Mucosa of rectum (tissue), 2 donors: ENCODE results near the gene INPPL1.
"Not testable (repeated sequence)": the region's sequence is repeated elsewhere in the genome, so short reads cannot be mapped to it uniquely, and the experiment has no call there.

Source experiments
- H3K27ac ChIP-seq, 2 donors: one replicate each; pipeline ENCODE4 v1.7.0; 2013; ENCODE audit warnings: inconsistent platforms in 2 of 2, low read depth in 2 of 2, low read length in 2 of 2
- H3K27me3 ChIP-seq, 2 donors: one replicate each; pipeline ENCODE4 v1.7.0; 2013; ENCODE audit warnings: low read length in 2 of 2; ENCODE audit not compliant: control insufficient read depth in 2 of 2, insufficient read depth in 2 of 2
- H3K36me3 ChIP-seq, 2 donors: one replicate each; pipeline ENCODE4 v1.7.0; 2013; ENCODE audit warnings: low read length in 2 of 2; ENCODE audit not compliant: control insufficient read depth in 2 of 2, insufficient read depth in 2 of 2
- H3K4me1 ChIP-seq, 2 donors: one replicate each; pipeline ENCODE4 v1.7.0; 2013; ENCODE audit warnings: low read length in 2 of 2, mild to moderate bottlenecking in 1 of 2; ENCODE audit not compliant: control insufficient read depth in 2 of 2, insufficient read depth in 2 of 2
- H3K4me3 ChIP-seq, 2 donors: one replicate each; pipeline ENCODE4 v1.7.0; 2013; ENCODE audit warnings: low read length in 2 of 2
- H3K9ac ChIP-seq, 2 donors: one replicate each; pipeline ENCODE4 v1.7.0; 2013; ENCODE audit warnings: low read length in 2 of 2, low read depth in 1 of 2, mild to moderate bottlenecking in 1 of 2
- H3K9me3 ChIP-seq, 2 donors: one replicate each; pipeline ENCODE4 v1.7.0; 2013; ENCODE audit warnings: low read length in 2 of 2; ENCODE audit not compliant: control insufficient read depth in 2 of 2
- donor health status: healthy.
- donor health status: Normal muscosa, but diverticular disease.

The INPPL1 gene

DNA sequence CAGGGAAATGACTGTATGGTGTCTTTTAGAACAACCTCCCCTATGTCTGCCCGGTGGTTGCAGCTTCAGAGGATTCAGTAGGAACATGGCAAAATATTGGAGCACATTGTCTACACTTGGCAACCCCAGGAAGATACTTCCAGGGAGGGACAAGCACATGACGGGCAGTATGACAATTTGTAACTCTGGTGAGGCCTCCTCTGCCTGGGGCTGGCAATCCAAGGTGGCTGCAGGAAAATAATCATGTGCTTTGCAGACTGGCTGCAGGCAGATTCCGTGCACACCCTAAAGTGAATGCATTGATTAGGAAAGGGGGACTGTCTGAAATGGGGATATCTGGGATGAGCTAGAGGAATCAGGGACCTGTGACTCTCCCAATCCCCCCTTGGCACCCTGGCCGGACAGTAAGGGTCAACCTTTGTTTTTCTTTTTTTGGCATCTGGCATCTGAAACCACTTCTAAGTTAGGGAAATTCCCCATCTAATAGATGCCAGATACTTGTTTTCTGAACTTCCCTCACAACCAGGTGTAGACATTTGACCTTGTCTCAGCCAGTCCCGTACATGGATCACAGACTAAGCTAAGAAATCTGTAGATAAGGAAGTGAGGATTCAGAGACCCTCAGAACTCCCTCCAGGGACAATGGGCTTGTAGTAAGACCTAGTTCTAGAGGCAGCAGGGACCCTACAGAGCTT, 29.9 kb downstream of the INPPL1 start:
- Histone ChIP-seq H3K9ac (no peak overlapping the region), H3K27ac (no peak overlapping the region), H3K4me1 (no peaks in the 10 kb centered on the region), H3K36me3 (no peaks in the 10 kb centered on the region), H3K4me3 (no peak overlapping the region), H3K27me3 (peaks cover 3 to 6% of the 10 kb centered on the region in 2 donors), H3K9me3 (no peaks in the 10 kb centered on the region)

GRCh38 chr11:72257570-72257969, 33.0 kb downstream of the INPPL1 start:
- Histone ChIP-seq H3K36me3 (no peaks in the 10 kb centered on the region), H3K9ac (no peak overlapping the region), H3K9me3 (no peaks in the 10 kb centered on the region), H3K4me3 (no peak overlapping the region), H3K27me3 (peaks cover 0 to 6% of the 10 kb centered on the region in 2 donors), H3K4me1 (no peaks in the 10 kb centered on the region), H3K27ac (no peak overlapping the region)

GRCh38 chr11:72259490-72259889, 34.9 kb downstream of the INPPL1 start:
- H3K4me1 ChIP-seq = no peaks in the 10 kb centered on the region
- peaks cover 0 to under 1% of the 10 kb centered on the region in 2 donors for H3K27me3 ChIP-seq
- H3K27ac ChIP-seq = no peak overlapping the region
- H3K4me3 ChIP-seq = no peak overlapping the region
- no peak overlapping the region for H3K9ac ChIP-seq
- no peaks in the 10 kb centered on the region for H3K36me3 ChIP-seq
- H3K9me3 ChIP-seq = no peaks in the 10 kb centered on the region

DNA sequence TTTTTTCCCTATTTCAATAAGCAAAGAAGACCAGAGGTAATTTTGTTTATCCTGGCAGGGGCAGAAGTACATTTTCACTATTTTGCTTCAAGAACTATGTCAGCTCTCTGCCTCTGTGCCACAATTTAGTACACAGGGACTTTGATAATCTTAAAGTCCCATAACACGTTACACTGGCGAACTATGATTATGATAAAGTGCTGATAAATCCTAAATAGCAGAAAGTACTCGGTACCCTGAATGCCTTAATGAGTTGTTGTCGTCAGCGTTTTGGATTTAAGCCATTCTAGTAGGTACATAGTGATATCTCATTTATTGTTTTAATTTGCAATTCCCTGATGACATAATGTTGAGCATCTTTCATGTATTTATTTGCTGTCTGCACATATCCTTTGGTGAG, 36.0 kb downstream of the INPPL1 start:
- Histone ChIP-seq H3K27ac (no peak overlapping the region), H3K4me3 (no peak overlapping the region), H3K36me3 (no peaks in the 10 kb centered on the region), H3K4me1 (no peaks in the 10 kb centered on the region), H3K9me3 (no peaks in the 10 kb centered on the region), H3K27me3 (no peaks in the 10 kb centered on the region), H3K9ac (no peak overlapping the region)

DNA sequence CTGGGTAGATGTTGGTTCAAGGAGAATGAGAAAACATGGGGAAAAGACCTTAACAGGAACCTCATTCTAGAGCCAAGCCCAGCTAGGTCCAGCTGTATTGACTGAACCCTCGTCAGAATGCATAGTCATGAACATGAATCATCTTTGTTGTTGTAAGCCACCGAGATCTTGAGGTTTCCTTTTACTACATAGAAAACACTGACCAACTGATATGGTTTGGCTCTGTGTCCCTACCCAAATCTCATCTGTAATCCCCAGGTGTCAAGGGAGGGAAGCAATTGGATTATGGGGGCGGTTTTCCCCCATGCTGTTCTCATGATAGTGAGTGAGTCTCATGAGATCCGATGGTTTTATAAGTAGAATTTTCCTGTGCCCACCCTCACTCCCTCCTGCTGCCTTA, 38.8 kb downstream of the INPPL1 start:
- Histone ChIP-seq H3K4me3 (no peak overlapping the region), H3K4me1 (peaks cover 0 to 2% of the 10 kb centered on the region in 2 donors)

GRCh38 chr11:72265951-72266350, 41.4 kb downstream of the INPPL1 start:
- H3K9ac ChIP-seq = no peak overlapping the region
- no peaks in the 10 kb centered on the region for H3K27me3 ChIP-seq
- no peak overlapping the region for H3K27ac ChIP-seq

More for the DNA sequence above, 38.8 kb downstream of the INPPL1 start:
- Histone ChIP-seq H3K27ac (no peak overlapping the region), H3K9me3 (no peaks in the 10 kb centered on the region), H3K27me3 (no peaks in the 10 kb centered on the region), H3K9ac (no peak overlapping the region), H3K36me3 (no peaks in the 10 kb centered on the region)

DNA sequence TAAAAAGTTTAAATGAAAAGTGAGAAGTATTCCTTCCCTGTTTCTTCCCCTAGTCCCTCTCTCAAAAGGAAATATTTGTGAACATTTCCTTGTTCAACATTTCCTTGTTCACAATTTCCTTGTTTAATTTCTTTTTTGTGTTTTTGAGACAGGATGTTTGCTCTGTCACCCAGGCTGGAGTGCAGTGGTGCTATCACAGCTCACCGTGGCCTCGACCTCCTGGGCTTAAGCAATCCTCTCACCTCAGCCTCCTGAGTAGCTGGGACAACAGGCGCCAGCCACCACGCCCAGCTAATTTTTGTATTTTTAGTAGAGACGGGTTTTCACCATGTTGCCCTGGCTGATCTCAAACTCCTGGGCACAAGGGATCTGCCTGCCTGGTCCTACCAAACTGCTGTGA, 42.4 kb downstream of the INPPL1 start:
- H3K4me1 ChIP-seq, H3K27me3 ChIP-seq, H3K9ac ChIP-seq, H3K4me3 ChIP-seq, H3K27ac ChIP-seq, H3K9me3 ChIP-seq, H3K36me3 ChIP-seq: not testable (repeated sequence)

More at GRCh38 chr11:72265951-72266350, 41.4 kb downstream of the INPPL1 start:
- H3K4me1 ChIP-seq = peaks cover 0 to 2% of the 10 kb centered on the region in 2 donors
- no peaks in the 10 kb centered on the region for H3K36me3 ChIP-seq
- no peak overlapping the region for H3K4me3 ChIP-seq
- no peaks in the 10 kb centered on the region for H3K9me3 ChIP-seq

- Histone ChIP-seq H3K27ac (no peak overlapping the region), H3K4me1 (peaks cover 0 to 2% of the 10 kb centered on the region in 2 donors), H3K27me3 (no peaks in the 10 kb centered on the region), H3K9me3 (no peaks in the 10 kb centered on the region), H3K9ac (no peak overlapping the region), H3K36me3 (no peaks in the 10 kb centered on the region), H3K4me3 (no peak overlapping the region)
Measured at GRCh38 chr11:72267956-72268617, 43.5 kb downstream of the INPPL1 start.

DNA sequence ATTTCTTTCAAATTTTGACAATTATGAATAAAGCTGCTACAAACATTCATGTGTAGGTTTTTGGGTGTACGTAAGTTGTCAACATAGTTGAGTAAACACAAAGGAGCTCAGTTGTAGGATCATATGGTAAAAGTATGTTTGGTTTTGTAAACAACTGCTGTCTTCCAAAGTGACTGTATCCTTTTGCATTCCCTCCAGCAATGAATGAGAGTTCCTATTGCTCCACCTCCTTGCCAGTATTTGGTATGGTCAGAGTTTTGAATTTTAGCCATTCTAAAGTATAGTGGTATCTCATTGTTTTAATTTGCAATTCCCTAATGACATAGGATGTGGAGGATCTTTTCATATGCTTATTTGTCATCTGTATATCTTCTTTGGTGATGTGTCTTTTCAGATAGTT, 47.4 kb downstream of the INPPL1 start:
- no peaks in the 10 kb centered on the region for H3K36me3 ChIP-seq
- H3K4me3 ChIP-seq = no peak overlapping the region
- H3K27ac ChIP-seq = no peak overlapping the region
- H3K27me3 ChIP-seq = no peaks in the 10 kb centered on the region
- no peak overlapping the region for H3K9ac ChIP-seq
- no peaks in the 10 kb centered on the region for H3K9me3 ChIP-seq
- H3K4me1 ChIP-seq = peaks cover 0 to 1% of the 10 kb centered on the region in 2 donors

- no peak overlapping the region for H3K9ac ChIP-seq
- no peak overlapping the region for H3K27ac ChIP-seq
- H3K4me3 ChIP-seq = no peak overlapping the region
- H3K27me3 ChIP-seq = no peaks in the 10 kb centered on the region
- H3K4me1 ChIP-seq = no peaks in the 10 kb centered on the region
- H3K36me3 ChIP-seq = no peaks in the 10 kb centered on the region
- H3K9me3 ChIP-seq = no peaks in the 10 kb centered on the region
Measured at GRCh38 chr11:72274435-72274834, 49.9 kb downstream of the INPPL1 start.
